Neural progenitor cell (in vitro differentiated cells): ENCODE measurements around the gene COL23A1. TPM values are rescaled to one million over a fixed set of nuclear protein-coding genes. Genes with fewer than 3 reads are reported as not detected.
A peak's percentile ranks its signal among the peaks of the same experiment; 100 is the strongest.
"Not testable (repeated sequence)": the region's sequence is repeated elsewhere in the genome, so short reads cannot be mapped to it uniquely, and the experiment has no call there.

ENCODE experiments used
- DNase-seq: peaks from one replicate; pipeline ENCODE4 v3.0.0-alpha.2; 2016; ENCODE audit warnings: low spot score
- H2AFZ ChIP-seq: fragments of 200-600 bp; sonication (generic); replicated peaks from 2 replicates; pipeline ENCODE4 v1.6.1; 2016; ENCODE audit warnings: antibody characterized with exemption
- H3F3A ChIP-seq: fragments of 200-600 bp; sonication (generic); 2 replicates; pipeline ENCODE4 v1.6.1; 2016; ENCODE audit warnings: antibody characterized with exemption, low read depth
- H3K27ac ChIP-seq: fragments of 200-600 bp; sonication (generic); 2 replicates; pipeline ENCODE4 v1.5.1; 2016; ENCODE audit warnings: mild to moderate bottlenecking
- H3K27me3 ChIP-seq: fragments of 200-600 bp; sonication (generic); 2 replicates; pipeline ENCODE4 v1.6.1; 2016; ENCODE audit warnings: mild to moderate bottlenecking, moderate library complexity
- H3K36me3 ChIP-seq: fragments of 200-600 bp; sonication (generic); 2 replicates; pipeline ENCODE4 v1.5.1; 2016
- H3K4me1 ChIP-seq: fragments of 200-600 bp; sonication (generic); 2 replicates; pipeline ENCODE4 v1.6.1; 2016; ENCODE audit warnings: mixed run types
- H3K4me2 ChIP-seq: fragments of 200-600 bp; sonication (generic); 2 replicates; pipeline ENCODE4 v1.6.1; 2016
- H3K4me3 ChIP-seq: fragments of 200-600 bp; sonication (generic); 2 replicates; pipeline ENCODE4 v1.5.1; 2016
- H3K79me2 ChIP-seq: fragments of 200-600 bp; sonication (generic); 2 replicates; pipeline ENCODE4 v1.6.1; 2016; ENCODE audit warnings: low read depth
- H3K9ac ChIP-seq: fragments of 200-600 bp; sonication (generic); 2 replicates; pipeline ENCODE4 v1.6.1; 2016
- H3K9me3 ChIP-seq: fragments of 200-600 bp; sonication (generic); 2 replicates; pipeline ENCODE4 v1.5.1; 2016; ENCODE audit warnings: low read depth
- H4K20me1 ChIP-seq: fragments of 200-600 bp; sonication (generic); 2 replicates; pipeline ENCODE4 v1.6.1; 2016; ENCODE audit warnings: low read depth
- H3K27ac Mint-ChIP-seq: 3 replicates; pipeline ENCODE4 v1.8.0; 2021; ENCODE audit warnings: mixed read lengths
- H3K27me3 Mint-ChIP-seq: 2 replicates; pipeline ENCODE4 v1.8.0; 2022; ENCODE audit warnings: low read depth, mild to moderate bottlenecking, inconsistent platforms, moderate library complexity, mixed read lengths; ENCODE audit not compliant: insufficient read depth
- H3K36me3 Mint-ChIP-seq: 3 replicates; pipeline ENCODE4 v1.8.0; 2021; ENCODE audit warnings: mixed read lengths
- H3K4me1 Mint-ChIP-seq: 3 replicates; pipeline ENCODE4 v1.8.0; 2021; ENCODE audit warnings: mixed read lengths
- H3K4me3 Mint-ChIP-seq: 3 replicates; pipeline ENCODE4 v1.8.0; 2021; ENCODE audit warnings: mild to moderate bottlenecking, moderate library complexity, mixed read lengths
- H3K9me3 Mint-ChIP-seq: 3 replicates; pipeline ENCODE4 v1.8.0; 2020; ENCODE audit warnings: mixed read lengths
- CTCF ChIP-seq: fragments of 200-600 bp; sonication (generic); IDR thresholded peaks from 2 replicates; pipeline ENCODE4 v1.5.1; 2017; ENCODE audit warnings: antibody characterized with exemption, mild to moderate bottlenecking
- EZH2 ChIP-seq: fragments of 200-600 bp; sonication (generic); IDR thresholded peaks from 2 replicates; pipeline ENCODE4 v1.6.1; 2017; ENCODE audit warnings: antibody characterized with exemption, mild to moderate bottlenecking, moderate library complexity
- EZH2phosphoT487 ChIP-seq: fragments of 200-600 bp; sonication (generic); IDR thresholded peaks from 2 replicates; pipeline ENCODE4 v1.6.1; 2017; ENCODE audit warnings: antibody characterized with exemption
- total RNA-seq: library from RNA; depleted of rRNA; stranded (reverse); fragments of >200 nt; gene quantifications from 2 replicates; pipeline ENCODE4 v1.2.3, GENCODE V29; 2015; ENCODE audit warnings: low replicate concordance

Gene COL23A1
- total RNA-seq, 1 donor from 2014 or later: not detected

DNA sequence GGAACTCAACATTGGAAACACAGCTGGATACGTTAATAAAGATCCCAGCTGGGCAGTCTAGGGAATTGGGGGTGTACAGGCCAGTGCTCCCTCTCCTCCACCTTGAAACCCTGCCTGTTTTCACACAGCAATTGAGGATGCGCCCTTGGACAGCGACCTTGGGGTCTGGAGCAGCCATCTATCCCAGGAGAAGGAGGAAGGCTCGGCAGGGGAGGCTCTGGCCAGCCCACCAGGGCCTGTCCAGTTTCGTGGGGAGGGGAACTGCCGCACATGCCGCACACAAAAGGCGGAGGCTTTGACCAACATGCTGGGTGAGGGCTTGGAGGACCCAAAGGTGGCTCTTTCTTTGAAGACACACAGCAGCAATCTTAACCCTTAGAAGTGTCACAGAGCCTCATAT lies 1.4 kb downstream of the COL23A1 start:
- no peaks in the 10 kb centered on the region for H3K36me3 ChIP-seq
- H3K4me3 Mint-ChIP-seq: peak overlapping the region; percentile 86
- no peak overlapping the region for H3K9ac ChIP-seq
- TF ChIP-seq CTCF: no peak
- TF ChIP-seq EZH2: no peak
- TF ChIP-seq EZH2phosphoT487: no peak
- H3K27me3 ChIP-seq: peaks cover 64% of the 10 kb centered on the region
- H2AFZ ChIP-seq: no peak overlapping the region
- no peak overlapping the region for H3K27ac ChIP-seq
- peak overlapping the region; percentile 85 for H3K4me2 ChIP-seq
- no peaks in the 10 kb centered on the region for H4K20me1 ChIP-seq
- no peak overlapping the region for H3K27ac Mint-ChIP-seq
- H3F3A ChIP-seq: no peaks in the 10 kb centered on the region
- H3K4me3 ChIP-seq: no peak overlapping the region
- no peaks in the 10 kb centered on the region for H3K79me2 ChIP-seq
- H3K9me3 ChIP-seq: no peaks in the 10 kb centered on the region
- H3K4me1 ChIP-seq: peaks cover 11% of the 10 kb centered on the region
- peaks cover 2% of the 10 kb centered on the region for H3K9me3 Mint-ChIP-seq
- H3K36me3 Mint-ChIP-seq: peaks cover under 1% of the 10 kb centered on the region
- H3K4me1 Mint-ChIP-seq: peaks cover 34% of the 10 kb centered on the region
- H3K27me3 Mint-ChIP-seq: peaks cover 19% of the 10 kb centered on the region
- no peak for DNase-seq

- no peak overlapping the region for H3K27ac ChIP-seq
- no peaks in the 10 kb centered on the region for H3F3A ChIP-seq
- H3K4me1 Mint-ChIP-seq: peaks cover 35% of the 10 kb centered on the region
- H3K4me3 ChIP-seq: no peak overlapping the region
- no peak overlapping the region for H2AFZ ChIP-seq
- H3K27me3 Mint-ChIP-seq: peaks cover 21% of the 10 kb centered on the region
- no peaks in the 10 kb centered on the region for H3K36me3 ChIP-seq
- no peaks in the 10 kb centered on the region for H4K20me1 ChIP-seq
- H3K9me3 ChIP-seq: no peaks in the 10 kb centered on the region
- no peak overlapping the region for H3K27ac Mint-ChIP-seq
- peaks cover 64% of the 10 kb centered on the region for H3K27me3 ChIP-seq
- H3K9me3 Mint-ChIP-seq: no peaks in the 10 kb centered on the region
- H3K4me1 ChIP-seq: peaks cover 11% of the 10 kb centered on the region
- peak overlapping the region; percentile 86 for H3K4me3 Mint-ChIP-seq
- H3K9ac ChIP-seq: no peak overlapping the region
- H3K79me2 ChIP-seq: no peaks in the 10 kb centered on the region
- H3K36me3 Mint-ChIP-seq: no peaks in the 10 kb centered on the region
- no peak overlapping the region for H3K4me2 ChIP-seq
- peak; percentile 48 for DNase-seq
- no peak for TF ChIP-seq EZH2
- TF ChIP-seq CTCF: no peak
- no peak for TF ChIP-seq EZH2phosphoT487
Observed at GRCh38 chr5:178587763-178588611, 2.2 kb downstream of the COL23A1 start.

- Histone ChIP-seq H3K9ac (no peak overlapping the region), H3K4me2 (no peak overlapping the region), H3K9me3 (no peaks in the 10 kb centered on the region), H3K27me3 (peaks cover 57% of the 10 kb centered on the region), H3K36me3 (no peaks in the 10 kb centered on the region), H3K79me2 (no peaks in the 10 kb centered on the region), H4K20me1 (no peaks in the 10 kb centered on the region), H3K27ac (no peak overlapping the region), H2AFZ (no peak overlapping the region), H3K4me3 (no peak overlapping the region), H3K4me1 (peaks cover 11% of the 10 kb centered on the region), H3F3A (no peaks in the 10 kb centered on the region)
- peaks cover 21% of the 10 kb centered on the region for H3K27me3 Mint-ChIP-seq
- TF ChIP-seq EZH2phosphoT487: no peak
- no peak for TF ChIP-seq EZH2
- TF ChIP-seq CTCF: no peak
- no peak overlapping the region for H3K27ac Mint-ChIP-seq
- peaks cover 37% of the 10 kb centered on the region for H3K4me1 Mint-ChIP-seq
- DNase-seq: no peak
- H3K9me3 Mint-ChIP-seq: no peaks in the 10 kb centered on the region
- H3K4me3 Mint-ChIP-seq: no peak overlapping the region
- H3K36me3 Mint-ChIP-seq: no peaks in the 10 kb centered on the region
Observed at GRCh38 chr5:178586396-178586795, 3.8 kb downstream of the COL23A1 start.

DNA sequence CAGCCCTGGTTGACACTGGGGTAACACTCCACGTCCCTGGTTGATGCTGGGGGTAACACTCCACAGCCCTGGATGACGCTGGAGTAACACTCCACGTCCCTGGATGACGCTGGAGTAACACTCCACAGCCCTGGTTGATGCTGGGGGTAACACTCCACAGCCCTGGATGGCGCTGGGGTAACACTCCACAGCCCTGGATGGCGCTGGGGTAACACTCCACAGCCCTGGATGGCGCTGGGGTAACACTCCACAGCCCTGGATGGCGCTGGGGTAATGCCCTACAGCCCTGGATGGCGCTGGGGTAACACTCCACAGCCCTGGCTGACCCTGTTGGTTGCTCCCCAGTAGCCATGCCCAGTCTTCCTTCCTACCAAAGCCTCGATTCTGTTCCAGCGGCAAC lies 4.8 kb downstream of the COL23A1 start:
- not testable (repeated sequence) for H3K27ac ChIP-seq, H3K9me3 Mint-ChIP-seq, H3K4me3 ChIP-seq, H3K36me3 Mint-ChIP-seq, H3K9ac ChIP-seq, H3F3A ChIP-seq, H3K4me1 ChIP-seq, H3K27ac Mint-ChIP-seq, DNase-seq, H3K79me2 ChIP-seq, H3K36me3 ChIP-seq, H3K9me3 ChIP-seq, H4K20me1 ChIP-seq, H2AFZ ChIP-seq, H3K4me3 Mint-ChIP-seq, H3K4me2 ChIP-seq
- H3K27me3 ChIP-seq: peaks cover 47% of the 10 kb centered on the region
- peaks cover 32% of the 10 kb centered on the region for H3K4me1 Mint-ChIP-seq
- H3K27me3 Mint-ChIP-seq: peaks cover 16% of the 10 kb centered on the region
